ENCODE results near the gene GABRB2. TPM values are rescaled to one million over a fixed set of nuclear protein-coding genes. Genes with fewer than 3 reads are reported as not detected.
"Not testable (repeated sequence)": the region's sequence is repeated elsewhere in the genome, so short reads cannot be mapped to it uniquely, and the experiment has no call there.

The GABRB2 gene
- polyA plus RNA-seq, 3 donors = 1.6 to 2.1 (median 2.0) TPM

DNA sequence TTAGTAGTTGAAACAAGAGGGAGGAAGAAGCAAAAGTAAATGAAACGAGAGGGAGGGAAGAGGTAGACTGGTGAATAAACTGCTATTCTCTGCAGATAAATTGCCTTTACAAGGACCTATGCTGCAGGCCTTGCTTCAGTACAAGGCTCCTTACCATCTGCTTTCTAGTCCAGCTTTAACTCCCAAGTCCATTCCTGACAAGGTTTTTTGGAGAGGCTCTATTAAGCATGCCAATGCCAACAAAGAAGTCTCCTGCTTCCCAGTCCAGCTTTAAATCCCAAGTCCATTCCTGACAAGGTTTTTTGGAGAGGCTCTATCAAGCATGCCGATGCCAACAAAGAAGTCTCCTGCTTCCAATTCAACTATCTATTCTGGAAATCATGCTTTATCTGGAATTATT is 244.9 kb downstream of the GABRB2 start:
- DNase-seq = no peak

- DNase-seq = no peak
Observed at GRCh38 chr5:161299053-161299452, 247.5 kb downstream of the GABRB2 start.

DNA sequence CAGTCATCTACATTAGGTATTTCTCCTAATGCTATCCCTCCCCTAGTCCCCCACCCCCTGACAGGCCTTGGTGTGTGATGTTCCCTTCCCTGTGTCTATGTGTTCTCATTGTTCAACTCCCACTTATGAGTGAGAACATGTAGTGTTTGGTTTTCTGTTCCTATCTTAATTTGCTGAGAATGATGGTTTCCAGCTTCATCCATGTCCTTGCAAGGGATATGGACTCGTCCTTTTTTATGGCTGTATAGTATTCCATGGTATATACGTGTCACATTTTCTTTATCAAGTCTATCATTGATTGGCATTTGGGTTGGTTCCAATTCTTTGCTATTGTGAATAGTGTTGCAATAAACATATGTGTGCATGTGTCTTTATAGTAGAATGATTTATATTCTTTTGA is 249.1 kb downstream of the GABRB2 start:
- not testable (repeated sequence) for DNase-seq

GRCh38 chr5:161295721-161296250 is 250.7 kb downstream of the GABRB2 start:
- no peak for DNase-seq

DNA sequence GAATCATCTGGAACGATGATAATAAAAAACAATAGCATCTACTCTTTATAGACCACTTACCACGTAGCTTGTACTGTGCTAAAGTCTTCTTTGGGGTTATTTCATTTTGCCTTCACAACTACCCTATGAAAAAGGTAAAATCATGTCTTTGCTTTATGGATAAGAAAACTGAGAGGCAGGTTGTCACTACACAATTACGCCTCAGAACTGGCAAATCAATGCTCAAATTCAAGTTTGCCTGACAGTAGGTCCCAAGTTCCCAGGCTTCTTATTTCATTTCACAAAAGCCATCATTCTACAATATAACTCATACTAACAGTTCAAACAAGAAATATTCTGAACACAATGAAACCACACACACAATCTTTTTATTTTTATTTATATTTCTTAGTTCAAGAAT is 258.5 kb downstream of the GABRB2 start:
- DNase-seq = no peak

DNA sequence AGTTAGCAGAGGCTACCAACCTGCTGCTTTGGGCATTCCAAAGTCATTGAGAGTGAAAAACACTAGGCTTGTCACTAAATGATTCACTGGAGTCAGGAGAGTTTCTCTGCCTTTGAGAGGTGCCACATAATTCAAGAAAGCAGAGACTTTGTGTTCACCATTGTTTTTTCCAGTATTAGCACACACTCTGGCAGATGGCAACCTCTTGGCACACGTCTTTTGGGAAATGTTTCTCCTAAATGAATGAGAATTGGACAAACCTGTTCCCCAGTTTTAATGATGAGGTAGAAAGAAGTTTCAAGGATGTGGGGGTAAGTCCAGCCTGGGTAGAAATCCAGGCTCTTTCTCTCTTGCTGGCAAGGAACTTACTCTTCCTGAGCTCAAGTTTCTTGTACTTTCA is 259.1 kb downstream of the GABRB2 start:
- no peak for DNase-seq

- DNase-seq = no peak
Observed at GRCh38 chr5:161286066-161286655, 260.4 kb downstream of the GABRB2 start.

- DNase-seq = no peak
Observed at GRCh38 chr5:161284445-161284844, 262.1 kb downstream of the GABRB2 start.

DNA sequence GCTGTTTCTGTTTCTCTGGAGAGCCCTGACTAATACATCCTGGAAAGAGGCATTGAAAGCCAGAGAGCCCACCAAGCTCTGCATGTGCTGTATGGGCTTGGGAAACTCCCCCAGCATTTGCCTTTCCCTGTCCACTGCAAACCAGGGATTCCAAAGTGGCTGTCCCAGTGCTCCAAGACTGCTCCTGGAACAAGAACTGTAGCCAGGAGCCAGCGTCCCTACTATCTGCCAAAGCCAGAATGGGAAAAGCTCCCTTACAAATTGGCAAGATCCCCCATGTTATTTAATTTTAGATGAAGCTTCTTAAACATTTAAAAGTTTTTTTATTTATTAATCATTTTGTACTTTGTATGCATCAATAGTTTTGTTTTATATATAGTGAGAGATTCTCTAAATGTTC is 263.2 kb downstream of the GABRB2 start:
- no peak for DNase-seq

- DNase-seq = no peak
Observed at GRCh38 chr5:161278739-161279660, 267.5 kb downstream of the GABRB2 start.

GRCh38 chr5:161277011-161277410 is 269.5 kb downstream of the GABRB2 start:
- DNase-seq = no peak

DNA sequence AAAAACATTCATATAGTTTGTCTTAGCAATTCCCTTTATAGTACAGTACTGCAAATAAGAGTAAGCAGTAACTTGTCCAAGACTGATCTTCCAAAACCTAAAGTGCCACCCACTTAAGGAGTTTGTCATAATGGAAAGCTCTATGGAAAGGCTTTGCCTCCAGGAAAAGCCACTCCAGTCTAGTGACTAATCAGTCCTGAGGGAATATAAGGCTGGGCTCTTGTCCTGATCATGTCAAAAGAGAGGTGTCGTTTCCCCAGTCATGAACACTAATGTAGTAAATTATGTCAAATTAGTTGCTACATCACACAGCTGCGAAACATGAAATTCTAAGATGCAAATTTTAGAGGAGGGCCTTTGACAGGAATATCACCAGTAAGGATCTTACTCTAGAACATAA is 271.6 kb downstream of the GABRB2 start:
- DNase-seq = no peak

- no peak for DNase-seq
Observed at GRCh38 chr5:161273410-161273809, 273.1 kb downstream of the GABRB2 start.

DNA sequence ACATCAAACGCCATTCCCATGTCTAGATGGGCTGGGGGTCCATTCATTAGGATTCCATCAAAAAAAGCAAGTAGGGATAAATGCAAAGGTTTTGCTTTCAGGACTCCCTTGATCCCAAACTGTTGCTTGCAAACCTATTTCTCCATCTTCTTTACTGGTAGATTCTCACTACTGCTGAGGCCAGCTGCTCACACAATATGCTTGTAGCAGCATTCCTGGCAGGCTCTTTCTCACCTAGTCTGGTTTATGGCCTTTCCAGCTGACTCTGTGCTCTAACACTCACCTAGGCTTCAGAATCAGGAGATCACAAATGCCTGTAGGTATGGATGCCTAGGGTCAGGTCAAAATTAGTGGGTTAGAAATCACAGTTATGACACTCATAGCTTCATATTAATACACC is 274.7 kb downstream of the GABRB2 start:
- DNase-seq = no peak

- DNase-seq = no peak
Observed at GRCh38 chr5:161269125-161269524, 277.4 kb downstream of the GABRB2 start.

DNA sequence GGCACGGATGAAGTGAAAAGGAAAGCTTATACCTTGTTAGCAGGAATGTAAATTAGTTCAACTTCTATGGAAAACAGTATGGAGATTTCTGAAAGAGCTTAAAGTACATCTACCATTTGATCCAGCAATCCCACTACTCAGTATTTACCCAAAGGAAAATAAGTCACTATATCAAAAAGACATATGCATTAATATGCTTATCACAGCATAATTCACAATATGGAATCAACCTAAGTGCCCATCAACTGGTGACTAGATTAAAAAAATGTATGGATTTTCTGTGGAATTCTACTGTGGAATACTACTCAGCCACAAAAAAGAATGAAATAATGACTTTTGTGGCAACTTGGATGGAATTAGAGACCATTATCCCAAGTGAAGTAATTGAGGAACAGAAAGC is 279.6 kb downstream of the GABRB2 start:
- no peak for DNase-seq

GRCh38 chr5:161265006-161265405 is 281.5 kb downstream of the GABRB2 start:
- no peak for DNase-seq

DNA sequence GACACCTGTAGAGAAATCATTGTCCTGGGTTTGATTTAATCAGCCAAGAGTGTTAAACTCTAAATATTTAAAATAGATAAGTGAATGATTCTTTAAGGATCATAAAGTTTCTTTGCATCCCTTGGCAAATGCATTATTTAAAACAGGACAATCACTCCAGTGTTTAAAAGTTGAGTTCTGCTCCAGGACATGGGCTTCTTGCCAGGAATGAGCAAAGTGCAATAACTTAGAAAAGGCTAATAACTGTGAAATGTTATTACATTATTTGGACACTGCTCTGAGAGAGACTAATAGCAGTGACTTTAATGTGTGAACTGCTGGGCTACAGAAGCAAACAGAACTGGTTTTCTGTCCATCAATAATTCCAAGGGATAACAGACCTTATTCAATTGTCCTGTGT is 283.3 kb downstream of the GABRB2 start:
- DNase-seq = peak; percentile 4

- no peak for DNase-seq
Observed at GRCh38 chr5:161261668-161262323, 284.7 kb downstream of the GABRB2 start.

DNA sequence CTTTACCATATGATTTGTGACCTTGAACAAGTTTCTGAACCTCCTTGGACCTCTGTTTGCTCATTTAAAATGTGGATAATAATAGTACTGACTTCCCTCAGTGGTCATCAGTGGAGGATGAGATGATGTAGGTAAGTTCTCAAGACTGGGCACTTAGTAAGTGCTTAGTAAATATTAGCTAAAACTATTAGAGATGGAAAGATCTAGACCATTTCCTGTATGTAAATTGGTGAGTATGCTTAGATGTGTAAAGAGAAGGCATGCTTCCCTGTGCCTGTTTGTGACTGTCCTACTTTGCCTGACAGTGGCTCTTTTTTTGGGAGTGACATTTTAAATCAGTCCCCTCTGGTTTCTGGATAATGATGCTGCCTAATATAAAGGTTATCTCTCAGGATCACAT is 288.1 kb downstream of the GABRB2 start:
- DNase-seq = no peak

GRCh38 chr5:161256957-161257356 is 289.6 kb downstream of the GABRB2 start:
- no peak for DNase-seq

GRCh38 chr5:161252955-161253354 is 293.6 kb downstream of the GABRB2 start:
- not testable (repeated sequence) for DNase-seq

DNA sequence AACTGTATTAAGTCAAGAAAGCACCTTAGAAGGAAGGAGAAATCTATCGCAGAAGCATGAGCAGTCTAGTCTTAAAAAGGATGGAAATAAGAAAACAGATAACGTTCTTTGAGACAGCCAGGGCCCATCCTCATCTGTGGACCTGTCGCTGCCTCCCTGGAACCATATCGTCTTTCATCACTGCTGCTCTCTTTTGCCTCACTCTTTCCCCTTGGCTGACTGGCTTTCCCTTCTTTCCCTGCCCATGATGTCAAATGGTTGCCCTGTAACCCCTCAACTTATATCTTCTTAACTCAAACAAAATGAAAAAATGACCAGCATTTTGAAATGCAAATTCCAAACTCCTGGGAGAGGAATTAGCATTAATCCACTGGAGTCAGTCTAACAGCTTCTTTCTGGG is 299.8 kb downstream of the GABRB2 start:
- no peak for DNase-seq
